H9 (cell line): ENCODE measurements around the gene ZBTB12. TPM values are rescaled to one million over a fixed set of nuclear protein-coding genes. Genes with fewer than 3 reads are reported as not detected.

Experiments
- DNase-seq: peaks from one replicate; pipeline ENCODE4 v3.0.0-alpha.2; 2017
- H2AFZ ChIP-seq: one replicate; pipeline ENCODE4 v1.6.1; 2013; ENCODE audit warnings: mild to moderate bottlenecking, low read length, control low read depth, moderate library complexity
- H2AK5ac ChIP-seq: 2 replicates; pipeline ENCODE4 v1.6.1; 2013; ENCODE audit warnings: low read length, control low read depth, mixed read lengths; ENCODE audit not compliant: insufficient read length
- H2BK120ac ChIP-seq: one replicate; pipeline ENCODE4 v1.6.1; 2013; ENCODE audit warnings: low read depth, mild to moderate bottlenecking, low read length, control low read depth, inconsistent platforms; ENCODE audit not compliant: poor library complexity, severe bottlenecking
- H2BK12ac ChIP-seq: 2 replicates; pipeline ENCODE4 v1.6.1; 2013; ENCODE audit warnings: low read length, control low read depth, mixed read lengths, low read depth; ENCODE audit not compliant: insufficient read length
- H2BK15ac ChIP-seq: 2 replicates; pipeline ENCODE4 v1.6.1; 2013; ENCODE audit warnings: low read depth, low read length, control low read depth
- H2BK20ac ChIP-seq: one replicate; pipeline ENCODE4 v1.6.1; 2013; ENCODE audit warnings: low read depth, mild to moderate bottlenecking, low read length, control low read depth, inconsistent platforms; ENCODE audit not compliant: poor library complexity, severe bottlenecking
- H2BK5ac ChIP-seq: 2 replicates; pipeline ENCODE4 v1.6.1; 2013; ENCODE audit warnings: low read length, control low read depth, mixed read lengths; ENCODE audit not compliant: insufficient read length
- H3K14ac ChIP-seq: 2 replicates; pipeline ENCODE4 v1.6.1; 2013; ENCODE audit warnings: low read length, control low read depth; ENCODE audit not compliant: insufficient read depth
- H3K18ac ChIP-seq: 2 replicates; pipeline ENCODE4 v1.6.1; 2013; ENCODE audit warnings: low read depth, mild to moderate bottlenecking, mixed read lengths, low read length, control low read depth; ENCODE audit not compliant: insufficient read length
- H3K23ac ChIP-seq: 2 replicates; pipeline ENCODE4 v1.6.1; 2013; ENCODE audit warnings: low read length, control low read depth, mixed read lengths, low read depth; ENCODE audit not compliant: insufficient read length
- H3K23me2 ChIP-seq: 2 replicates; pipeline ENCODE4 v1.6.1; 2013; ENCODE audit warnings: low read depth, mild to moderate bottlenecking, mixed read lengths, low read length, control low read depth; ENCODE audit not compliant: insufficient read length, poor library complexity, severe bottlenecking
- H3K27ac ChIP-seq: 2 replicates; pipeline ENCODE4 v1.5.1; 2013; ENCODE audit warnings: low read length, control low read depth, mixed read lengths, low read depth; ENCODE audit not compliant: insufficient read length
- H3K27me3 ChIP-seq: 2 replicates; pipeline ENCODE4 v1.6.1; 2013; ENCODE audit warnings: low read length, control low read depth, inconsistent platforms; ENCODE audit not compliant: insufficient read depth
- H3K4ac ChIP-seq: 2 replicates; pipeline ENCODE4 v1.6.1; 2013; ENCODE audit warnings: low read depth, mild to moderate bottlenecking, control low read depth, inconsistent platforms, low read length, moderate library complexity
- H3K4me1 ChIP-seq: 2 replicates; pipeline ENCODE4 v1.6.1; 2013; ENCODE audit warnings: low read length, control low read depth, inconsistent platforms; ENCODE audit not compliant: insufficient read depth
- H3K4me2 ChIP-seq: 2 replicates; pipeline ENCODE4 v1.6.1; 2013; ENCODE audit warnings: low read length, control low read depth, mixed read lengths; ENCODE audit not compliant: insufficient read length, insufficient read depth
- H3K56ac ChIP-seq: 2 replicates; pipeline ENCODE4 v1.6.1; 2013; ENCODE audit warnings: low read depth, mild to moderate bottlenecking, mixed read lengths, low read length, control low read depth; ENCODE audit not compliant: insufficient read length
- H3K79me1 ChIP-seq: 2 replicates; pipeline ENCODE4 v1.6.1; 2013; ENCODE audit warnings: low read depth, mild to moderate bottlenecking, moderate library complexity, low read length, control low read depth, inconsistent platforms; ENCODE audit not compliant: insufficient read depth, poor library complexity, severe bottlenecking
- H3K79me2 ChIP-seq: 2 replicates; pipeline ENCODE4 v1.6.1; 2013; ENCODE audit warnings: low read length, control low read depth, inconsistent platforms; ENCODE audit not compliant: insufficient read depth
- H3K9ac ChIP-seq: 2 replicates; pipeline ENCODE4 v1.6.1; 2013; ENCODE audit warnings: low read length, control low read depth, mixed read lengths; ENCODE audit not compliant: insufficient read length; ENCODE audit errors: extremely low read depth
- H3K9me3 ChIP-seq: one replicate; pipeline ENCODE4 v1.6.1; 2013; ENCODE audit warnings: low read depth, low read length, inconsistent platforms; ENCODE audit not compliant: control insufficient read depth
- H3T11ph ChIP-seq: one replicate; pipeline ENCODE4 v1.6.1; 2013; ENCODE audit warnings: mild to moderate bottlenecking, low read length, control low read depth, inconsistent platforms
- H4K20me1 ChIP-seq: one replicate; pipeline ENCODE4 v1.6.1; 2013; ENCODE audit not compliant: control insufficient read depth, insufficient read length, insufficient read depth
- H4K5ac ChIP-seq: 2 replicates; pipeline ENCODE4 v1.6.1; 2013; ENCODE audit warnings: low read depth, mild to moderate bottlenecking, mixed read lengths, low read length, control low read depth; ENCODE audit not compliant: insufficient read length
- H4K8ac ChIP-seq: replicated peaks from 2 replicates; pipeline ENCODE4 v1.6.1; 2013; ENCODE audit warnings: low read length, control low read depth, mixed read lengths, low read depth; ENCODE audit not compliant: insufficient read length
- H4K91ac ChIP-seq: 2 replicates; pipeline ENCODE4 v1.6.1; 2013; ENCODE audit warnings: low read depth, mild to moderate bottlenecking, moderate library complexity, mixed read lengths, low read length, control low read depth; ENCODE audit not compliant: insufficient read length
- H3K27ac Mint-ChIP-seq, 3 experiments: 2 replicates in 2 of 3; 3 replicates in 1 of 3; pipeline ENCODE4 v1.8.0; 2020 to 2021; ENCODE audit warnings: mixed read lengths in 3 of 3, mild to moderate bottlenecking in 1 of 3, moderate library complexity in 1 of 3
- H3K27me3 Mint-ChIP-seq: 2 replicates; pipeline ENCODE4 v1.8.0; 2021; ENCODE audit warnings: low read depth, mild to moderate bottlenecking, moderate library complexity, mixed read lengths
- H3K36me3 Mint-ChIP-seq, 3 experiments: 2 replicates in 2 of 3; 3 replicates in 1 of 3; pipeline ENCODE4 v1.8.0; 2020 to 2021; ENCODE audit warnings: low read depth in 3 of 3, mixed read lengths in 3 of 3; ENCODE audit not compliant: insufficient read depth in 1 of 3
- H3K4me1 Mint-ChIP-seq, 2 experiments: 2 replicates each; pipeline ENCODE4 v1.8.0; 2020; ENCODE audit warnings: mixed read lengths in 2 of 2
- H3K4me3 Mint-ChIP-seq, 2 experiments: 2 replicates in 1 of 2; 3 replicates in 1 of 2; pipeline ENCODE4 v1.8.0; 2020 to 2021; ENCODE audit warnings: mild to moderate bottlenecking in 2 of 2, mixed read lengths in 2 of 2, moderate library complexity in 1 of 2
- H3K9me3 Mint-ChIP-seq, 2 experiments: 2 replicates in 1 of 2; 3 replicates in 1 of 2; pipeline ENCODE4 v1.8.0; 2020; ENCODE audit warnings: mild to moderate bottlenecking in 2 of 2, mixed read lengths in 2 of 2, moderate library complexity in 1 of 2
- CTCF ChIP-seq: fragments of 200-600 bp; sonication (generic); conservative IDR thresholded peaks from 3 replicates; pipeline ENCODE4 v1.8.0; 2021; ENCODE audit warnings: antibody characterized with exemption, mild to moderate bottlenecking
- WGBS: extraction: QIAGEN DNeasy Blood & Tissue Kit; methylation state at CpG from one replicate; pipeline ENCODE4 v1.1.7; 2013; ENCODE audit warnings: missing lambda C conversion rate, low lambda C conversion rate, mixed read lengths; ENCODE audit not compliant: insufficient read length; ENCODE audit errors: extremely low coverage; 5-methylcytosine and 5-hydroxymethylcytosine counted together
- total RNA-seq: library from RNA; stranded (reverse); gene quantifications from 2 replicates; pipeline ENCODE4 v1.2.1, GENCODE V29; 2021

The ZBTB12 gene
- total RNA-seq, 1 experiment from 2014 or later: 31.0 TPM

GRCh38 chr6:31896493-31896855 is 5.4 kb downstream of the ZBTB12 start:
- Histone ChIP-seq H4K20me1 (no peaks in the 10 kb centered on the region), H3T11ph (no peak overlapping the region), H3K18ac (no peak overlapping the region), H4K8ac (no peak overlapping the region), H2BK120ac (no peak overlapping the region), H3K4me1 (no peaks in the 10 kb centered on the region; the same call in 1 of the 2 replicates), H3K4me2 (peak overlapping the region; percentile 47), H2BK15ac (no peak overlapping the region), H2BK12ac (no peak overlapping the region), H4K5ac (no peak overlapping the region), H3K79me2 (no peaks in the 10 kb centered on the region; the same call in 1 of the 2 replicates), H3K9me3 (no peaks in the 10 kb centered on the region), H3K27ac (no peak overlapping the region), H3K14ac (no peak overlapping the region), H2BK5ac (no peak overlapping the region), H3K23ac (no peak overlapping the region), H3K79me1 (no peaks in the 10 kb centered on the region), H3K27me3 (no peaks in the 10 kb centered on the region), H2BK20ac (no peak overlapping the region), H3K23me2 (peaks cover 11% of the 10 kb centered on the region), H3K56ac (no peak overlapping the region), H3K9ac (peak overlapping the region; percentile 47), H2AK5ac (no peak overlapping the region), H2AFZ (no peak overlapping the region), H4K91ac (no peak overlapping the region), H3K4ac (no peak overlapping the region)
- Mint-ChIP-seq H3K27ac (peak overlapping the region in 2 of 3 experiments; percentile 48 to 63; a peak in 2 of 7 replicates), H3K4me1 (peaks cover 16 to 28% of the 10 kb centered on the region in 2 experiments), H3K27me3 (no peaks in the 10 kb centered on the region), H3K36me3 (peaks cover 35 to 61% (median 60%) of the 10 kb centered on the region in 3 experiments), H3K9me3 (no peaks in the 10 kb centered on the region), H3K4me3 (peak overlapping the region; percentile 71 to 84)
- no peak for TF ChIP-seq CTCF
- no peak for DNase-seq
- no CpG with 5 or more reads among the region's 4 CpGs for WGBS
